Caco-2 (cell line): ENCODE data around the gene PLEKHG2. TPM values are rescaled to one million over a fixed set of nuclear protein-coding genes. Genes with fewer than 3 reads are reported as not detected.

Experiments
- BruUV-seq: library from RNA; stranded (reverse); fragments of 400-500 nt; replicated peaks from 2 replicates; lab custom pipeline; 2021; lab: Mats Ljungman, UMichigan
- CTCF ChIA-PET: fragments of 300-600 bp; sonication (Branson Sonifier 250); formaldehyde crosslinking; loops from one replicate; lab custom pipeline; 2022; ENCODE audit warnings: antibody characterized with exemption; lab: Charles Lee
- POLR2A ChIA-PET: fragments of 300-600 bp; sonication (Branson Sonifier 250); formaldehyde crosslinking; loops from one replicate; lab custom pipeline; 2022; ENCODE audit warnings: antibody characterized with exemption; lab: Charles Lee
- DNase-seq, 2 experiments: peaks; one replicate each; pipeline versions ENCODE4 v3.0.0 to v3.0.0-alpha.2; 2020 to 2022
- H3K27me3 ChIP-seq: replicated peaks from 2 replicates; pipeline ENCODE4 v1.6.0; 2011; ENCODE audit warnings: low read length; ENCODE audit not compliant: control insufficient read depth, insufficient read depth
- H3K36me3 ChIP-seq: 2 replicates; pipeline ENCODE4 v1.5.1; 2011; ENCODE audit warnings: low read length; ENCODE audit not compliant: control insufficient read depth, insufficient read depth
- H3K4me1 ChIP-seq: fragments of 250-450 bp; sonication (Bioruptor Pico); 2 replicates; pipeline ENCODE4 v1.5.1; 2020; ENCODE audit warnings: mild to moderate bottlenecking
- H3K4me3 ChIP-seq: 2 replicates; pipeline ENCODE4 v1.5.1; 2011; ENCODE audit warnings: low read depth, mild to moderate bottlenecking, control low read depth, low read length
- H3K9me3 ChIP-seq: fragments of 250-450 bp; sonication (Bioruptor Pico); 2 replicates; pipeline ENCODE4 v1.5.1; 2020; ENCODE audit warnings: mild to moderate bottlenecking, moderate library complexity
- H3K27ac Mint-ChIP-seq: one replicate; pipeline ENCODE4 v1.8.0; 2022; ENCODE audit warnings: mixed read lengths; ENCODE audit not compliant: unreplicated experiment
- H3K27me3 Mint-ChIP-seq: one replicate; pipeline ENCODE4 v1.8.0; 2022; ENCODE audit warnings: mixed read lengths; ENCODE audit not compliant: insufficient read depth, unreplicated experiment
- H3K36me3 Mint-ChIP-seq: one replicate; pipeline ENCODE4 v1.8.0; 2022; ENCODE audit warnings: mild to moderate bottlenecking, mixed read lengths; ENCODE audit not compliant: insufficient read depth, unreplicated experiment
- H3K4me1 Mint-ChIP-seq: one replicate; pipeline ENCODE4 v1.8.0; 2022; ENCODE audit warnings: low read depth, mixed read lengths; ENCODE audit not compliant: unreplicated experiment
- H3K4me3 Mint-ChIP-seq: one replicate; pipeline ENCODE4 v1.8.0; 2022; ENCODE audit warnings: mild to moderate bottlenecking, moderate library complexity, mixed read lengths; ENCODE audit not compliant: unreplicated experiment
- H3K9me3 Mint-ChIP-seq: one replicate; pipeline ENCODE4 v1.8.0; 2022; ENCODE audit warnings: mixed read lengths; ENCODE audit not compliant: unreplicated experiment
- CTCF ChIP-seq, 2 experiments: fragments of 200-600 bp in 1 of 2; IDR thresholded peaks; 1 replicate in 1 of 2; 2 replicates in 1 of 2; pipeline versions ENCODE4 v1.5.1 to v1.8.0; 2011 to 2022; ENCODE audit warnings: antibody characterized with exemption in 1 of 2, control low read depth in 1 of 2, inconsistent platforms in 1 of 2, low read depth in 1 of 2, low read length in 1 of 2, mild to moderate bottlenecking in 1 of 2, moderate library complexity in 1 of 2; ENCODE audit not compliant: insufficient read depth in 1 of 2, severe bottlenecking in 1 of 2, unreplicated experiment in 1 of 2
- intact Hi-C: fragments of 100-400 bp; cut with micrococcal nuclease; formaldehyde crosslinking; loops from one replicate; pipeline ENCODE4 v1.10.0; 2022; ENCODE audit not compliant: unreplicated experiment
- total RNA-seq: library from RNA; stranded (reverse); gene quantifications from 2 replicates; pipeline ENCODE4 v1.2.3, GENCODE V29; 2022

The PLEKHG2 gene
- total RNA-seq, 1 experiment from 2014 or later = 49.8 TPM

DNA sequence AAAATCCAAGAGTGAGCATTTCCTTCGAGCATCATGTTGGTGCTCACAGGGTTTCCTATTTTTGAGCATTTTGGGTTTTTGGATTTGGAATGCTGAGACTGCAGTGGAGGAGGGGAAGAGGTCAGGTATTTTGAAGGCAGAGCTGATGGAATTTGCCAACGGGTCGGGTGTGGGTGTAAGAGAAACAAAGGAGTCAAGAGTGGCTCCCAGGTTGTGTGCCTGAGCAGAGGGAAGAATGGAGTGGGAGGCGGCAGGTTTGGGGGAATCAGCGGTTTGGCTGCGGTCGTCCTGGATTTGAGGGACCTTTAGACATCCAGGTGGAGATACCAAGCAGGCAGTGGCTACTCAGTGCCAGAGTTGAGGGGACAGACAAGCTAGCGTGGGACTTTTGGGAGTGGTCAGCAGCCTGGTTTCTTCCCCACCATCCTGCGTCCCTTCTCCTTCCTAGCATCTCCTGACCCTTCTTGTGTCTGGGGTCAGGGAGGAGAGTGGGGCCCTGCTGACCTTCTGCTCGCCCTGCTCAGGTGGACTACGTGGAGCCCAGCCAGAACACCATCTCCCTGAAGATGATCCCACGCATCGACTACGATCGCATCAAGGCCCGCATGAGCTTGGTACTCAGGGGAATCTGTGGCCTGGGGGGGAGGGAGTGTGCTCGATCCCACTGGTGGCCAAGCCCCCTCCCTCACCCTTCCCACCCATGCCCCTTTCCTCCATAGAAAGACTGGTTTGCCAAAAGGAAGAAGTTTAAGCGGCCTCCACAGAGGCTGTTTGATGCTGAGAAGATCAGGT lies 53.7 kb downstream of the PLEKHG2 start:
- no peak overlapping the region for H3K27ac Mint-ChIP-seq
- Histone ChIP-seq H3K4me3 (no peak overlapping the region), H3K27me3 (no peaks in the 10 kb centered on the region), H3K36me3 (peaks cover 11% of the 10 kb centered on the region), H3K9me3 (no peaks in the 10 kb centered on the region), H3K4me1 (no peaks in the 10 kb centered on the region)
- intact Hi-C loops = no loop called here
- H3K4me1 Mint-ChIP-seq = no peaks in the 10 kb centered on the region
- no peak overlapping the region for H3K4me3 Mint-ChIP-seq
- peaks cover 91% of the 10 kb centered on the region for H3K36me3 Mint-ChIP-seq
- ChIA-PET POLR2A (no interaction called here), CTCF (no interaction called here)
- no peak for DNase-seq
- no TSS peak for BruUV-seq
- no peak for TF ChIP-seq CTCF (IDR thresholded peaks at IDR 0.05; ENCODE audit: insufficient read depth in 1 of 2, low read depth in 1 of 2, low read length in 1 of 2, severe bottlenecking in 1 of 2, unreplicated experiment in 1 of 2)
- no peaks in the 10 kb centered on the region for H3K9me3 Mint-ChIP-seq
- no peaks in the 10 kb centered on the region for H3K27me3 Mint-ChIP-seq

DNA sequence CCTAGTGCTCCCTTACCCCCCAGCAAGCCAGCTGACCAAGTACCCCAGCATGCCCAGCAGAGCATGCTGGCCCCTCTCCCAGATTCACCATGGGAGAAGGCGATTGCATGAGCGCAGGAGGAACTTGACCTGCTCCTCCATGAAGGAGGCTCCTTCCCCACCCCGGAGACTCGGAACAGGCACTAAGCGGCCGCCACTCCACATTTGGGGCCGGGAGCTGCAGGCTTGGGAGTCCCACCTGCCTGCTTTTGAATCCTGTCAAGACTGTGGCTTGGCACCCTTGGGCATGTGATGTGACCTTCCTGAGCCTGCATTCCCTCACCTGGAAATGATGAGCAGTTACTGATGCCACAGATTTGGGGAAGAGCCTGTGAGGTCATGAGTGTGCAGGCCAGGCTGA lies 55.5 kb downstream of the PLEKHG2 start:
- no TSS peak for BruUV-seq
- no peak for TF ChIP-seq CTCF (IDR thresholded peaks at IDR 0.05; ENCODE audit: insufficient read depth in 1 of 2, low read depth in 1 of 2, low read length in 1 of 2, severe bottlenecking in 1 of 2, unreplicated experiment in 1 of 2)
- Mint-ChIP-seq H3K27me3 (no peaks in the 10 kb centered on the region), H3K4me1 (no peaks in the 10 kb centered on the region), H3K36me3 (peaks cover 90% of the 10 kb centered on the region), H3K27ac (no peak overlapping the region), H3K9me3 (no peaks in the 10 kb centered on the region), H3K4me3 (no peak overlapping the region)
- H3K9me3 ChIP-seq = no peaks in the 10 kb centered on the region
- POLR2A ChIA-PET = no interaction called here
- DNase-seq = no peak
- intact Hi-C loops = no loop called here
- no peaks in the 10 kb centered on the region for H3K27me3 ChIP-seq
- no peak overlapping the region for H3K4me3 ChIP-seq
- no peaks in the 10 kb centered on the region for H3K4me1 ChIP-seq
- CTCF ChIA-PET = interaction anchor here (0.5 kb wide), 1 partner anchor 32 kb away, joined by 3 read pairs; the partner anchor contains the start of gene RPS16
- peaks cover 15% of the 10 kb centered on the region for H3K36me3 ChIP-seq

DNA sequence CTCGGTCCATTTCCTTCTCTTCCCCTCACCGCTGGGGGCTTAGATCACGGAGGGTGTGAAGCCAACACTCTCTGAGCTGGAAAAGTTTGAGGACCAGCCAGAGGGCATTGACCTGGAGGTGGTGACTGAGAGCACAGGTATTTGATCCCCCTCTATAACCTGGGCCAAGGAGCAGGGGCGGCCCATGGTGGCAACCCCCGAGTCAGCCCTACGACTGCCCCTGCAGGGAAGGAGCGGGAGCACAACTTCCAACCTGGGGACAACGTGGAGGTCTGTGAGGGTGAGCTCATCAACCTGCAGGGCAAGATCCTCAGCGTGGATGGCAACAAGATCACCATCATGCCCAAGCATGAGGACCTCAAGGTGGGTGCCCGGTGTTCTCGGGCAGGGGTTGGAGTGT lies 56.6 kb downstream of the PLEKHG2 start:
- H3K36me3 Mint-ChIP-seq = peaks cover 90% of the 10 kb centered on the region
- intact Hi-C loops = no loop called here

More for the DNA sequence above, 56.6 kb downstream of the PLEKHG2 start:
- no peak overlapping the region for H3K27ac Mint-ChIP-seq
- ChIA-PET POLR2A (interaction anchor here (1.0 to 1.5 kb wide), 2 partner anchors 11 to 33 kb away, joined by 3 to 5 read pairs; partner anchors contain the start of genes RPS16 and TIMM50), CTCF (no interaction called here)
- Histone ChIP-seq H3K27me3 (no peaks in the 10 kb centered on the region), H3K4me3 (no peak overlapping the region), H3K9me3 (no peaks in the 10 kb centered on the region), H3K36me3 (peaks cover 15% of the 10 kb centered on the region), H3K4me1 (no peaks in the 10 kb centered on the region)
- H3K4me1 Mint-ChIP-seq = no peaks in the 10 kb centered on the region
- no peak for DNase-seq
- H3K4me3 Mint-ChIP-seq = no peak overlapping the region
- H3K9me3 Mint-ChIP-seq = no peaks in the 10 kb centered on the region
- no peaks in the 10 kb centered on the region for H3K27me3 Mint-ChIP-seq
- BruUV-seq = no TSS peak
- TF ChIP-seq CTCF (IDR thresholded peaks at IDR 0.05; ENCODE audit: insufficient read depth in 1 of 2, low read depth in 1 of 2, low read length in 1 of 2, severe bottlenecking in 1 of 2, unreplicated experiment in 1 of 2) = no peak
